GM19463 (cell line): Measurements from ENCODE around the gene MRPL43.
"Not testable (repeated sequence)": the region's sequence is repeated elsewhere in the genome, so short reads cannot be mapped to it uniquely, and the experiment has no call there.

ENCODE experiments used
- ATAC-seq: cut with Tn5 transposase; IDR thresholded peaks from one replicate; pipeline ENCODE4 v1.9.1; 2021; ENCODE audit warnings: mild to moderate bottlenecking, moderate library complexity; ENCODE audit not compliant: unreplicated experiment

The MRPL43 gene

DNA sequence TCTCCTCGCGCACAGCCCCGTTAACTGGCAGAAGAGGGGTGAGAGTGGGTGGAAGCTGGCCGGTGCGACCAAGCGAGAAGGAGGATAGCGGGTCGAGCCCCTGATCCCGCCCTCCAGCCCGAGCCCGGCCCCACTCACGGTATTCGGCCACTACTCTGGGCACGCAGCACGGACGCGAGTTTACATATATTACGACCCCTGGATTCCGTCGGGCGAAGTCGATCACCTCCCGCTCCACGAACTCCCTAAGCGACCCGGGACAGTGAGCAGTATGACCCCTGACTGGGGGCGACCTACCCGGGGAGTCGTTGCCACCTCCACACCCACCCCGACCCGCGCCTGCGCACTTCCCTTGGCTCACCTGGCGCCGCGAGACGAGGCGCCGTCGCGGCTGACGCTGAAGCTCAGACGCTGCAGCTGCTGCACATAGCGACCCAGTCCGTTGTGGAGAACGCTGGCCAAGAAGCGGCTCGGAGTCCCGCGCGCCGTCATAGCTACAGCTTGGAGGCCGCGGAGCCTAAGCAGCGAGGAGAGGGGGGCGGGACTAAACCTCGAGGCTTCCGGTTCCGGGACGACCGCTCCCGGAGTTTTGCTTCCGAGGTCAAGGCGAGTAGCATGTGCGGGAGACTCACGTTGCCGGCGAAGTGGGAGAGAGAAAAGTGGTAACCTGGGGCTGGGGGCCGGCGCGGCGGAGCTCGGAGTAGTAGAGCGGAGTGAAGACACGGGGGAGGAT is at the start of gene MRPL43, which contains the start of gene TWNK:
MRPL43 (minus strand) TSS at position 546 of the 733 bp plus-strand sequence; CDS start at position 492, 54 bp downstream.
TWNK (plus strand) TSS at position 592 of the 733 bp plus-strand sequence. CDS start 668 bp downstream, outside the sequence.
- peak; percentile 85 for ATAC-seq

DNA sequence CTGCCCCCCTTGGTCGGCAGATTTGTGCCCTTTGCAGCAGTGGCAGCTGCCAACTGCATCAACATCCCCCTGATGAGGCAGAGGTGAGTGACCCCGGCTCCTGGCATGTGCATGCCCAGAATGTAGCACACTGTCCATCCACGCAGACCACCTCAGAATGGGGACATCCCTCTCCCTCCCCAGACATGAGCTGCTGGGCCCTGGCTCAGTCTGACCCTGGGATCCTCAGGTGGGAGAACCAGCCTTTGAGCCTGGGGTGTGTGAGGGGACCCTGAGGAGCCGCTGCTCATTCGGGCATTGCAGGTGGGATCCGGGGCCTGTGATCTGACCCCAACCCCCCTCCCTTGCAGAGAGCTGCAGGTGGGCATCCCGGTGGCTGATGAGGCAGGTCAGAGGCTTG is 49.4 kb upstream of the MRPL43 start:
- no peak for ATAC-seq

DNA sequence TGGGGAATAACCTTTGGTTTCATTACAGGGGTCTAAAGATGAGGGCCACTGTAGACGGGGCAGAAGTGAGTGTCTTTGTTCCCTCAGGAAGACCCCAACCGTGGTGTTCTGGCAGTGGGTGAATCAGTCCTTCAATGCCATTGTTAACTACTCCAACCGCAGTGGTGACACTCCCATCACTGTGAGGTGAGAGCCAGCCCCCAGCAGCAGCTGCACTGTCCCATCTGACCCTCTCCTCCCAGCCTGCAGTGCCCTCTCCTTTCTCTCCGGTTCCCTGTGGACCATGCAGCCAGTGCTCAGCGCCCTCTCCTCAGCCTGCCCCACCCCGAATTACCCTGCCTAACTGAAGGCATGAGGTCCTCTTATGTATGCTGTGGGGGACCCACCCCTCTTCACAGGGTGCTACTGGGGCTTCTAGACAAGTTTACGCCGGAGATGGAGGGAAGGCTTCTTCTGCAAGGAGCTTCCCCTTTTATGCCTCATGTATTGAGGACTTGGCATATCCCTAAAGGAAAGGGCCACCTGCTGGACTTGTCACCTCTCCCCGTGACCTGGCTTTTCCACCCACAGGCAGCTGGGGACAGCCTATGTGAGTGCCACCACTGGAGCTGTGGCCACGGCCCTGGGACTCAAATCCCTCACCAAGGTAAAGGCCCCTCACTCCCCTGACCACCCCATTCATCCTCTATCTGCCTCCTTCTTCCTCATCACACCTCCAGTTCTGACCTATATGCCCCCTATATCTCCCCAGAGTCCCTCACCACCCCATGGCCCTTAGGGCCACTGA is 48.8 kb upstream of the MRPL43 start:
- ATAC-seq, result no peak

DNA sequence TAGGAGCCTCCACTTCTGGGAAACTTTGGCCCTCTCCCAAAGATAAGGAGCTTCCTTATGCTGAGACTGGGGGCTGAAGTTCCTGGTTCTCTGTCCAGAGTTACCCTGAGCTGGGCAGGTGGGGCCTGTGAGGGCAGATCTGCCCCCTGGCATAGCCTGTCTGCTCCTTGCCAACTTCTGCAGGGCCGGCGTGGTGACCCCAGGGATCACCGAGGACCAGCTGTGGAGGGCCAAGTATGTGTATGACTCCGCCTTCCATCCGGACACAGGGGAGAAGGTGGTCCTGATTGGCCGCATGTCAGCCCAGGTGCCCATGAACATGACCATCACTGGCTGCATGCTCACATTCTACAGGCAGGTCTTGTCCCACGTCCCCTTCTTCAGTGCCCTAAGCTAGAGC is 48.0 kb upstream of the MRPL43 start:
- ATAC-seq, result no peak

DNA sequence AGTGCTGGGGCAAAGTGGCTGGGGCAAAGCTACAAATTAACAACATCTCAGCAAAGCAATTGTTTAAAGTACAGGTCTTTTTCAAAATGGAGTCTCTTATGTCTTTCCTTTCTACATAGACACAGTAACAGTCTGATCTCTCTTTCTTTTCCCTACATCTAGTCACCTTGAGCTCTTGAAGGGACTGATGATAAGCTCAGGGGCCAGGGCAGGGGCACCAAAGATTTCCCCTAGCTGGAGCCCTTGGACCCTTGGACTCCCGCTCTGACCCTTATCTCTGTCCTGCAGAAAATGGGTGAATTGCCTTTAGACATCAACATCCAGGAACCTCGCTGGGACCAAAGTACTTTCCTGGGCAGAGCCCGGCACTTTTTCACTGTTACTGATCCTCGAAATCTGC is 47.1 kb upstream of the MRPL43 start:
- not testable (repeated sequence) for ATAC-seq

DNA sequence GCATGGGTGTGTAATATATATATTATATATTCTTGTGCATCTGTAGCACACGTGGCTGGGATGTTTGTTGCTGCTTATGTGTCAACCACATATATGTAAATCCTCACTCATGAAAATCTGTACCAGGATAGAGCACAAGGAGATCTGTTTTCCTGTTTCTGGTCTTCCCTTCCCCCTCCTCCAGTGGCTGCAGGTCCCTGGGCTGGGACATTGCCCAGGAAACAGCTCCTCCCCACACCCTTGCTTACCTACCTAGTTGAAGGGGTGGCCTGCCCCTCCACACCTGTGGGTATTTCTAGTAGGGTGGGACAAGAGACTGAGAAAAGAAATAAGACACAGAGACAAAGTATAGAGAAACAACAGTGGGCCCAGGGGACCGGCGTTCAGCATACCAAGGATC is 46.0 kb upstream of the MRPL43 start:
- no peak for ATAC-seq

DNA sequence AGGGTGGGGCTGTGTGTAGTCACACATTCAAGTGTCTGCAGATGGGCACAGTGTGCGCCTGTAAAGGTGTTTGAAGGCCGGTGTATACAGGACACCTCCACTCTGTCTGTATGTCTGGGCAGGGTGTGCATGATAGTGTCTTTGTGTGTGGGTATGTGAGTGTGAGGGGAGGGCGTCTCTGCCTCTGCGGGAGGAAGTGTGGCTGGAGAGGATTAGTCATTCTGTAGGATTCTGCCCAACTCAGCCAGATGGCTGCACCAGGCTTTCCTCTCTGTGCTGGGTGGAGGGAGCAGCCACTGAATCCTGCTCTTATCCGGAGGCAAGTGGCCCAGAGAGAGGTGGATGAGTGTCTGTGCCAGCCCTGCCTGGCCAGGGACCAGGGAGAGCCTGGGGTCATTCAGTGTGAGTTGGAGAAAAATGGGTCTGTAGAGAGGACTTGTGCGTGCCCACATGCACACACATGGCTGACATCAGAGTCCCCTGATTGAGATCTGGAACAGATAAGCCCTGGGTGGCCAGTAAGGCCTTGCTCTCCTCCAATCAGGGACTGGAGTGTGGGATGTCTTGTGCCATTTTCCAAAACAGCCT is 45.4 kb upstream of the MRPL43 start:
- peak; percentile 22 for ATAC-seq

DNA sequence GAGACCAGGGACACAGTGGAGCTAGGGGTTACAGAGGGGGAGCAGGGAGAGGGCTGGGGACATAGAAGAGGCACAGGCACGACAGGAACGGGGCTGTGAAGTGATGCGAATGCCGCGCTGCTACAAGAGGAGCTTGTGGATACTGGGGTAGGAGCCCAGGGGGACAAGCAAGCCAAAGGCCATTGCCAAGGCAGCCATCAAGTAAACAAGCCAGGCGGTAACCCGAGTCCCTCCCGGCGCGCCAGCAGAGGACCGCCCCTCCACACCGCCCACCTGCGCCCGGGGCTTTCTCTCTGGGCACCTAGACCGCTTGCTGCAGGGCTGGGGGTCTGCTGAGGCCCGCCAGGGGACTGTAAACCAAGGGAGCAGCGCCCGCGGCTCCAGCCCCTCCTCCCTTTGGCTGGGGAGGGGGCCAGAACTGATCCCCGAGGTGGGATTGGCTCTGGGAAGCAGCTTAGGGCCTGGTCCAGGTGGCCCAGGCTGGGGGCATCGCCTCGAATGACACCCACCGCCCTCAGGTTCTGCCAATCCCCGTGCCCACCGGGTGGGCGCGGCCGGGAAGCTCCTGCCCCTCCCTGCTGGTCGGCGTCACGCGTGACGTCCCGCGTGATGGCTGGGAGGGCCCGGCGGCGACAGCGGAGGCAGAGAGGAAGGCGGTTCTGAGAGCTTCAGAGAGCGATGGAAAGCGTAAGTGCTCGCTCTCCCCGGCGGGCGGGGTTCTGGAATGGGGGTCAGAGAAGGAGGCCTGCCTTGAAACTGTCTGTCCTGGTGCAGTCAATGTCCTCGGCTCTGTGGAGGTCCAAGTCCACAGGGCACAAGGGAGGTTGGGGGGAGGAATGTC is 44.7 kb upstream of the MRPL43 start:
- peak; percentile 41 for ATAC-seq

GRCh38 chr10:101031128-101031795 is 44.0 kb upstream of the MRPL43 start, which contains the start of the genes PDZD7 and SFXN3:
PDZD7 (minus strand) TSS chr10:101031129; CDS start chr10:101030219, 910 bp downstream.
SFXN3 (plus strand) TSS chr10:101031234; CDS start chr10:101034695, 3,461 bp downstream.
- ATAC-seq, result peak; percentile 87

GRCh38 chr10:101030496-101031127 is 43.3 kb upstream of the MRPL43 start:
- no peak for ATAC-seq

- ATAC-seq, result no peak
Measured at GRCh38 chr10:101029520-101030295, 42.4 kb upstream of the MRPL43 start.

DNA sequence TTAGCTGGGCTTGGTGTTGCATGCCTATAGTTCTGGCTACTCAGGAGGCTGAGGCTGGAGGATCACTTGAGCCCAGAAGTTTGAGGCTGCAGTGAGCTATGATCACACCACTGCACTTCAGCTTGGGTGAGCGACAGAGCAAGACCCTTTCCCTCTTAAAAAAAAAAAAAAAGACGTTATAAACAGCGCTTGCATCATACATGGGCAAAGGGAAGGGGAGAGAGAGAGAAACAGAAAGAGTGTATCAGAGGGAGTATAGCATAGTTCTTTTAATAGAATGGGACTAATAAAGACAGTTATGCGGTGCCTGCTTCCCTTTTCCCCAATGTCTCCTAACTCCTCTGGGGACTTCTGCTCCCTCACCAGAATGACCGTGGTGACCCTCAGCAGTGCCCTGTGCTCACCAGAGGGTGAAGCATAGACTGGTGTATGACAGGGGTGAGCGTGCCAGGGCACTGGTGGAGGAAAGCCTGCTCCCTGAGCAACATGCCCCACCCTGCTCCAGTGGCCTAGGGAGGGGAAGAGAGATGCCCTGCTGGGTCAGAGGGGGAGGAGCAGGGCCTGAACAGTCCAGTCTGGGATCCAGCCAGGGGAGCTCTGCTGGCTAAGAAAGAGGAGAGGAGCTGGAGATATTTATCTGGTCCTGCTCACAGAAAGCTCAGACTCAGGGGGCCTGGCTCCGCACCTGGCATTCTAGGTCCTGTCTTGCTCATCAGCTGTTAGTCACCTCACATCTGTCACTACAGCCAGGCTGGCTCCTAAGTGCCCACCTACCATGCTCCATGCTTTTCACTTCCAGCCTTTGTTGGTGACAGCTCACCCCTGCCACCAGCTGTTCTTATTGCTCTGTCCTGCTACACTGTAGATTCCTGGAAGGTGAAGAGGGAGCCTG is 41.4 kb upstream of the MRPL43 start:
- ATAC-seq, result no peak

GRCh38 chr10:101027106-101027720 is 39.9 kb upstream of the MRPL43 start:
- no peak for ATAC-seq

GRCh38 chr10:101022967-101023705 is 35.8 kb upstream of the MRPL43 start:
- ATAC-seq, result no peak

GRCh38 chr10:101021692-101022251 is 34.5 kb upstream of the MRPL43 start:
- no peak for ATAC-seq

- ATAC-seq, result no peak
Measured at GRCh38 chr10:101021239-101021638, 33.9 kb upstream of the MRPL43 start.
